WTC11 (cell line): ENCODE data around the gene LCN10. TPM values are rescaled to one million over a fixed set of nuclear protein-coding genes. Genes with fewer than 3 reads are reported as not detected.

Experiments
- ATAC-seq: fragments of 200-7000 bp; cut with Tn5 transposase; 2 replicates; pipeline ENCODE4 v1.10.0; 2021; ENCODE audit warnings: mild to moderate bottlenecking, moderate library complexity
- CTCF ChIA-PET: fragments of 300-600 bp; sonication (Branson Sonifier 250); formaldehyde crosslinking; loops from one replicate; lab custom pipeline; 2021; ENCODE audit warnings: antibody characterized with exemption; lab: Charles Lee
- POLR2A ChIA-PET: fragments of 350-600 bp; sonication (Branson Sonifier 250); formaldehyde crosslinking; loops from one replicate; lab custom pipeline; 2021; ENCODE audit warnings: antibody characterized with exemption; lab: Charles Lee
- DNase-seq: peaks from one replicate; pipeline ENCODE4 v3.0.0; 2021; ENCODE audit warnings: low spot score
- H3K27ac Mint-ChIP-seq: 2 replicates; pipeline ENCODE4 v1.8.0; 2021; ENCODE audit warnings: mixed read lengths
- H3K27me3 Mint-ChIP-seq: 2 replicates; pipeline ENCODE4 v1.8.0; 2021; ENCODE audit warnings: low read depth, mild to moderate bottlenecking, moderate library complexity, mixed read lengths
- H3K36me3 Mint-ChIP-seq: 2 replicates; pipeline ENCODE4 v1.8.0; 2021; ENCODE audit warnings: mixed read lengths
- H3K4me1 Mint-ChIP-seq: 2 replicates; pipeline ENCODE4 v1.8.0; 2022; ENCODE audit warnings: mixed read lengths
- H3K4me3 Mint-ChIP-seq: 2 replicates; pipeline ENCODE4 v1.8.0; 2021; ENCODE audit warnings: mild to moderate bottlenecking, moderate library complexity, mixed read lengths
- H3K9me3 Mint-ChIP-seq: 2 replicates; pipeline ENCODE4 v1.8.0; 2021; ENCODE audit warnings: mixed read lengths
- ARID4B ChIP-seq: sonication (generic); formaldehyde crosslinking; IDR thresholded peaks from 2 replicates; pipeline ENCODE4 v1.8.0; 2023; ENCODE audit warnings: missing genetic modification reagents, mild to moderate bottlenecking, borderline replicate concordance
- ATF1 ChIP-seq: sonication (generic); formaldehyde crosslinking; IDR thresholded peaks from 2 replicates; pipeline ENCODE4 v1.8.1; 2023; ENCODE audit warnings: mild to moderate bottlenecking, moderate library complexity, missing genetic modification reagents
- ATF2 ChIP-seq: sonication (generic); formaldehyde crosslinking; IDR thresholded peaks from 2 replicates; pipeline ENCODE4 v1.8.1; 2022; ENCODE audit warnings: low read depth, missing genetic modification reagents, borderline replicate concordance
- ATF6 ChIP-seq: sonication (generic); formaldehyde crosslinking; IDR thresholded peaks from 2 replicates; pipeline ENCODE4 v1.8.1; 2023; ENCODE audit warnings: mild to moderate bottlenecking, missing genetic modification reagents
- CBFB ChIP-seq: sonication (generic); formaldehyde crosslinking; IDR thresholded peaks from 2 replicates; pipeline ENCODE4 v1.8.1; 2022; ENCODE audit warnings: mild to moderate bottlenecking, low read depth, missing genetic modification reagents
- ELF4 ChIP-seq: sonication (generic); formaldehyde crosslinking; IDR thresholded peaks from 2 replicates; pipeline ENCODE4 v1.8.1; 2022; ENCODE audit warnings: low read depth, mild to moderate bottlenecking, moderate library complexity, missing genetic modification reagents
- ERG ChIP-seq: fragments of 250-450 bp; sonication (Bioruptor Pico); IDR thresholded peaks from 2 replicates; pipeline ENCODE4 v1.8.0; 2021; ENCODE audit warnings: mild to moderate bottlenecking
- HMGXB4 ChIP-seq: sonication (generic); formaldehyde crosslinking; IDR thresholded peaks from 2 replicates; pipeline ENCODE4 v1.8.1; 2023; ENCODE audit warnings: mild to moderate bottlenecking, moderate library complexity, missing genetic modification reagents
- JUN ChIP-seq: sonication (generic); formaldehyde crosslinking; IDR thresholded peaks from 2 replicates; pipeline ENCODE4 v1.8.0; 2023; ENCODE audit warnings: mild to moderate bottlenecking, missing genetic modification reagents
- MAX ChIP-seq: sonication (generic); formaldehyde crosslinking; IDR thresholded peaks from 2 replicates; pipeline ENCODE4 v1.8.0; 2022; ENCODE audit warnings: mild to moderate bottlenecking, missing genetic modification reagents
- MLX ChIP-seq: sonication (generic); formaldehyde crosslinking; IDR thresholded peaks from 2 replicates; pipeline ENCODE4 v1.8.1; 2023; ENCODE audit warnings: mild to moderate bottlenecking, missing genetic modification reagents, moderate library complexity
- NFYB ChIP-seq: sonication (generic); formaldehyde crosslinking; conservative IDR thresholded peaks from 2 replicates; pipeline ENCODE4 v1.8.0; 2022; ENCODE audit warnings: low read depth, missing genetic modification reagents
- PREB ChIP-seq: sonication (generic); formaldehyde crosslinking; IDR thresholded peaks from 2 replicates; pipeline ENCODE4 v1.8.1; 2022; ENCODE audit warnings: mild to moderate bottlenecking, missing genetic modification reagents, moderate library complexity, borderline replicate concordance
- RELA ChIP-seq: sonication (generic); formaldehyde crosslinking; IDR thresholded peaks from 2 replicates; pipeline ENCODE4 v1.8.1; 2022; ENCODE audit warnings: missing genetic modification reagents, mild to moderate bottlenecking, borderline replicate concordance
- RORB ChIP-seq: fragments of 250-450 bp; sonication (Bioruptor Pico); IDR thresholded peaks from 2 replicates; pipeline ENCODE4 v1.9.0; 2021; ENCODE audit warnings: mild to moderate bottlenecking
- SMAD4 ChIP-seq: sonication (generic); formaldehyde crosslinking; IDR thresholded peaks from 2 replicates; pipeline ENCODE4 v1.8.0; 2022; ENCODE audit warnings: mild to moderate bottlenecking, missing genetic modification reagents
- TCF7 ChIP-seq: sonication (generic); formaldehyde crosslinking; IDR thresholded peaks from 2 replicates; pipeline ENCODE4 v1.8.0; 2022; ENCODE audit warnings: mild to moderate bottlenecking, low read depth, missing genetic modification reagents, moderate library complexity
- ZNF121 ChIP-seq: sonication (generic); formaldehyde crosslinking; IDR thresholded peaks from 2 replicates; pipeline ENCODE4 v1.8.0; 2023; ENCODE audit warnings: missing genetic modification reagents
- ZNF396 ChIP-seq: fragments of 250-450 bp; sonication (Bioruptor Pico); IDR thresholded peaks from 2 replicates; pipeline ENCODE4 v1.8.0; 2021; ENCODE audit warnings: mild to moderate bottlenecking, moderate library complexity, borderline replicate concordance
- ZNF671 ChIP-seq: fragments of 250-450 bp; sonication (Bioruptor Pico); IDR thresholded peaks from 2 replicates; pipeline ENCODE4 v1.8.0; 2021; ENCODE audit warnings: mild to moderate bottlenecking
- total RNA-seq: library from RNA; stranded (reverse); gene quantifications from 3 replicates; pipeline ENCODE4 v1.2.3, GENCODE V29; 2021

Gene LCN10
- total RNA-seq, 1 experiment from 2014 or later, result 2.4 TPM

GRCh38 chr9:136763649-136764035 lies 20.9 kb upstream of the LCN10 start:
- no peak for ATAC-seq
- H3K4me1 Mint-ChIP-seq, result peaks cover 11% of the 10 kb centered on the region
- ChIA-PET CTCF (interaction anchor here (0.5 to 3.7 kb wide), 22 partner anchors 9 to 399 kb away, joined by 3 to 23 read pairs (median 4); partner anchors contain the start of genes AJM1, DIPK1B, LCN10 and SAPCD2), POLR2A (interaction anchor here (0.6 kb wide), 1 partner anchor 652 kb away, joined by 4 read pairs; no protein-coding TSS in a partner anchor)
- no peak for DNase-seq
- H3K36me3 Mint-ChIP-seq, result no peaks in the 10 kb centered on the region; the same call in 1 of the 2 replicates
- peaks cover 7% of the 10 kb centered on the region for H3K9me3 Mint-ChIP-seq
- H3K27ac Mint-ChIP-seq, result no peak overlapping the region
- H3K4me3 Mint-ChIP-seq, result no peak overlapping the region
- H3K27me3 Mint-ChIP-seq, result peaks cover 14% of the 10 kb centered on the region
- no peak for TF ChIP-seq ARID4B
- no peak for TF ChIP-seq ZNF671 (CRISPR knock-in tag)
- no peak for TF ChIP-seq RELA (CRISPR knock-in tag)
- TF ChIP-seq NFYB, result no peak
- no peak for TF ChIP-seq SMAD4
- TF ChIP-seq PREB (CRISPR knock-in tag), result no peak
- TF ChIP-seq ATF1 (CRISPR knock-in tag), result no peak
- no peak for TF ChIP-seq MLX
- no peak for TF ChIP-seq CBFB
- TF ChIP-seq ZNF396 (CRISPR knock-in tag), result no peak
- no peak for TF ChIP-seq TCF7 (CRISPR knock-in tag)
- TF ChIP-seq HMGXB4 (CRISPR knock-in tag), result no peak
- TF ChIP-seq ELF4 (CRISPR knock-in tag), result no peak

- Mint-ChIP-seq H3K27ac (peak overlapping the region; percentile 80; the same call in 1 of the 2 replicates), H3K4me1 (peaks cover 11% of the 10 kb centered on the region), H3K9me3 (peaks cover 7% of the 10 kb centered on the region), H3K27me3 (peaks cover 13% of the 10 kb centered on the region), H3K4me3 (peak overlapping the region; percentile 67), H3K36me3 (no peaks in the 10 kb centered on the region; the same call in 1 of the 2 replicates)
- ChIA-PET CTCF (interaction anchor here (0.5 to 3.7 kb wide), 29 partner anchors 8 to 400 kb away, joined by 3 to 23 read pairs (median 4); partner anchors contain the start of genes AJM1, DIPK1B, LCN10 and SAPCD2), POLR2A (interaction anchor here (0.5 to 0.7 kb wide), 2 partner anchors 26 to 912 kb away, joined by 4 to 6 read pairs; no protein-coding TSS in a partner anchor)
- DNase-seq (peak; percentile 96), ATAC-seq (peak; percentile 83)
- TF ChIP-seq ELF4 (CRISPR knock-in tag) (no peak), MAX (CRISPR knock-in tag) (peak; percentile 16; the same call in 1 of the 2 replicates), CBFB (no peak), ZNF121 (peak; percentile 74; the same call in 1 of the 2 replicates), NFYB (no peak), RORB (no peak), JUN (CRISPR knock-in tag) (no peak), ERG (CRISPR knock-in tag) (no peak), ATF2 (CRISPR knock-in tag) (no peak), ATF6 (CRISPR knock-in tag) (no peak), TCF7 (CRISPR knock-in tag) (no peak)
These were observed 20.3 kb upstream of the LCN10 start for GRCh38 chr9:136762915-136763648.
